ENCODE data around the gene PRSS56.
"Not testable (repeated sequence)": the region's sequence is repeated elsewhere in the genome, so short reads cannot be mapped to it uniquely, and the experiment has no call there.

PRSS56 gene

GRCh38 chr2:232556426-232556825 is 36.2 kb downstream of the PRSS56 start:
- H3K27ac ChIP-seq = no peak overlapping the region
- TF ChIP-seq CTCF (IDR thresholded peaks at IDR 0.05; ENCODE audit: low read depth, low read length, missing control alignments) = no peak
- in situ Hi-C loops (cut with HindIII; ENCODE audit: low pct_ligation_motif_present, low sequenced_read_pairs) = no loop called here
- no peak overlapping the region for H3K4me3 ChIP-seq (ENCODE audit: low read depth, low read length)
- H3K27me3 ChIP-seq (replicated peaks) = no peaks in the 10 kb centered on the region
- no peak for DNase-seq
- peaks cover 18% of the 10 kb centered on the region for H3K36me3 ChIP-seq (replicated peaks)

GRCh38 chr2:232562515-232563151 is 42.4 kb downstream of the PRSS56 start:
- H3K4me3 ChIP-seq (ENCODE audit: low read depth, low read length) = no peak overlapping the region
- no peaks in the 10 kb centered on the region for H3K27me3 ChIP-seq (replicated peaks)
- in situ Hi-C loops (cut with HindIII; ENCODE audit: low pct_ligation_motif_present, low sequenced_read_pairs) = no loop called here
- DNase-seq = no peak
- peaks cover 69% of the 10 kb centered on the region for H3K36me3 ChIP-seq (replicated peaks)
- no peak for TF ChIP-seq CTCF (IDR thresholded peaks at IDR 0.05; ENCODE audit: low read depth, low read length, missing control alignments)
- H3K27ac ChIP-seq = no peak overlapping the region

- H3K27me3 ChIP-seq (replicated peaks) = no peaks in the 10 kb centered on the region
- in situ Hi-C loops (cut with HindIII; ENCODE audit: low pct_ligation_motif_present, low sequenced_read_pairs) = no loop called here
- H3K4me3 ChIP-seq (ENCODE audit: low read depth, low read length) = no peak overlapping the region
- DNase-seq = no peak
- H3K27ac ChIP-seq = no peak overlapping the region
- H3K36me3 ChIP-seq (replicated peaks) = peaks cover 68% of the 10 kb centered on the region
- TF ChIP-seq CTCF (IDR thresholded peaks at IDR 0.05; ENCODE audit: low read depth, low read length, missing control alignments) = no peak
Observed at GRCh38 chr2:232563580-232563979, 43.4 kb downstream of the PRSS56 start.

GRCh38 chr2:232567721-232568120 is 47.5 kb downstream of the PRSS56 start:
- no peak overlapping the region for H3K4me3 ChIP-seq (ENCODE audit: low read depth, low read length)
- no peaks in the 10 kb centered on the region for H3K27me3 ChIP-seq (replicated peaks)
- in situ Hi-C loops (cut with HindIII; ENCODE audit: low pct_ligation_motif_present, low sequenced_read_pairs) = no loop called here
- H3K27ac ChIP-seq = peak overlapping the region; percentile 39
- TF ChIP-seq CTCF (IDR thresholded peaks at IDR 0.05; ENCODE audit: low read depth, low read length, missing control alignments) = no peak
- peaks cover 73% of the 10 kb centered on the region for H3K36me3 ChIP-seq (replicated peaks)
- DNase-seq = no peak

- DNase-seq = peak; percentile 76
- Histone ChIP-seq H3K27me3 (replicated peaks) (no peaks in the 10 kb centered on the region), H3K4me3 (ENCODE audit: low read depth, low read length) (no peak overlapping the region), H3K36me3 (replicated peaks) (peaks cover 73% of the 10 kb centered on the region), H3K27ac (peak overlapping the region; percentile 39)
- no peak for TF ChIP-seq CTCF (IDR thresholded peaks at IDR 0.05; ENCODE audit: low read depth, low read length, missing control alignments)
- in situ Hi-C loops (cut with HindIII; ENCODE audit: low pct_ligation_motif_present, low sequenced_read_pairs) = no loop called here
Observed at GRCh38 chr2:232568161-232568560, 48.0 kb downstream of the PRSS56 start.

GRCh38 chr2:232569541-232569940 is 49.4 kb downstream of the PRSS56 start:
- Histone ChIP-seq H3K27ac (no peak overlapping the region), H3K36me3 (replicated peaks) (peaks cover 72% of the 10 kb centered on the region)
- in situ Hi-C loops (cut with HindIII; ENCODE audit: low pct_ligation_motif_present, low sequenced_read_pairs) = no loop called here

GRCh38 chr2:232570481-232570880 is 50.3 kb downstream of the PRSS56 start:
- in situ Hi-C loops (cut with HindIII; ENCODE audit: low pct_ligation_motif_present, low sequenced_read_pairs); H3K27me3 ChIP-seq (replicated peaks); H3K27ac ChIP-seq; DNase-seq; H3K4me3 ChIP-seq (ENCODE audit: low read depth, low read length): not testable (repeated sequence)
- H3K36me3 ChIP-seq (replicated peaks) = peaks cover 63% of the 10 kb centered on the region

More at GRCh38 chr2:232569541-232569940, 49.4 kb downstream of the PRSS56 start:
- no peak for DNase-seq
- no peak for TF ChIP-seq CTCF (IDR thresholded peaks at IDR 0.05; ENCODE audit: low read depth, low read length, missing control alignments)
- Histone ChIP-seq H3K4me3 (ENCODE audit: low read depth, low read length) (no peak overlapping the region), H3K27me3 (replicated peaks) (no peaks in the 10 kb centered on the region)
